GM19463 (cell line): ENCODE data around the gene COL4A2.

Experiments
- ATAC-seq: cut with Tn5 transposase; IDR thresholded peaks from one replicate; pipeline ENCODE4 v1.9.1; 2021; ENCODE audit warnings: mild to moderate bottlenecking, moderate library complexity; ENCODE audit not compliant: unreplicated experiment

The COL4A2 gene

DNA sequence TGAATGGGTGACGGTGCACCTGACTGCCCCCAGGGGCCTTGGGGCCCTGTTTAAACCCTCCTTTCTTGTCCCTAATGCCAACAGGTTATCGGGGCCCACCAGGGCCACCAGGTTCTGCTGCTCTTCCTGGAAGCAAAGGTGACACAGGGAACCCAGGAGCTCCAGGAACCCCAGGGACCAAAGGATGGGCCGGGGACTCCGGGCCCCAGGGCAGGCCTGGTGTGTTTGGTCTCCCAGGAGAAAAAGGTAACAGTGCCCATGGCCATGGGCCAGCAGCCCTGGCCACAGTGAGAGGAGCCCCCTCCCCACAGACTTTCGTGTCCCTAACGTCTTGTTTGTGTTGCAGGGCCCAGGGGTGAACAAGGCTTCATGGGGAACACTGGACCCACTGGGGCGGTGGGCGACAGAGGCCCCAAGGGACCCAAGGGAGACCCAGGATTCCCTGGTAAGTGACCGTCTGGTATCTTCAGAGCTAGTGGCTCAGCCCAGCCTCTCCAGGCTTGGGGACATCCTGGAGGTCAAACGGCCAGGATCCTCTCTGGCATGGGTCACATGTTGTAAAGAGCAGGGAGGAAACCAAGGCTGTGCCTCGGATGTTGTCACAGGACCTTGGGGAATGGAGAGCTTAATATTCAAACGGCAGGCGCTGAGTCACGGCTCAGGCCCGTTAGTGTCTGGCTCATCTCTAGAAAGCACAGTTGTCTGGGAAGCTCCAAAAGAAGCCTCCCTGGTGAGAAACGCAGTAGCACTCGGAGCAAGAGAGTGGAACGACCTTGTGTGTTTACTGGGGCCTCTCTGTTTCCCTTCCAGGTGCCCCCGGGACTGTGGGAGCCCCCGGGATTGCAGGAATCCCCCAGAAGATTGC lies 196.2 kb downstream of the COL4A2 start:
- ATAC-seq = no peak

DNA sequence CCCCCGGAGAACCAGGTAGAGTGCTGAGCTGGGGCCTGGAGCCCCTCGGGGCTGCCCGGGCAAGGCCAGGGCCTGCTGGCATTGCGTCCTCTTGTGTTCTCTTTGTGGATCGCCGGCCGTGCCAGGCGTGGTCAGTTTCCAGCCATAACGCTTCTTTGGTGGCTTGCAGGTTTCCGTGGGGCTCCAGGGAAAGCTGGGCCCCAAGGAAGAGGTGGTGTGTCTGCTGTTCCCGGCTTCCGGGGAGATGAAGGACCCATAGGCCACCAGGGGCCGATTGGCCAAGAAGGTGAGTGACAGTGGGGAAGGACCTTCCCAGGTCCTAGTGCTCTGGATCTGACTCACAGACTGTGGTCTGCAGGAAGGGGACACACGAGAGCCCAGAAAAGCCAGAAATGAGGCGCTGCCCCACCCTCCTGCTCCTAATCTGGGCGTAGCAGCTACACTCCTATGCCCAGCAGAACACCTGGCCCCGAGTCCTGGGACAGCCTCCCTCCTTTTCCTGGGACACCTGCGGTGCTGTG lies 197.0 kb downstream of the COL4A2 start:
- ATAC-seq = no peak

DNA sequence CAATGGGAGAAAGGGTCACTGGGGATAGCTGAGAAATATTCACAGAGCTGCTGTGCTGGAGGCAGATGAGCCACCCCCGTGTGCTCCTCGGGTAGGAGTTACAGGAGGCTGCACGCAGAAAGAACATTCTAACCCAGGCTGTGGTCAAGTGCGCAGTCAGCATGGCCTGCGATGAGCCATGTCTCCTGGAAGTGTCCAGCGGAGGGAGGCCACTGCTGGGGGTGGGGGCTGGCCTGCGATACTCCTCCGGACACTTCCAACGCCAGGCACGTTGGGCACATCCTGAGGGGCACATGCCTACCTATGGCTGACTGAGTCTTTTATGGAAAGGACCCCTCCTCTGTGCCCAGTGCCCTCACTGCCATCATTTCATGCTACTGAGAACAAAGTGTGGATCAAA lies 198.5 kb downstream of the COL4A2 start:
- ATAC-seq = no peak

DNA sequence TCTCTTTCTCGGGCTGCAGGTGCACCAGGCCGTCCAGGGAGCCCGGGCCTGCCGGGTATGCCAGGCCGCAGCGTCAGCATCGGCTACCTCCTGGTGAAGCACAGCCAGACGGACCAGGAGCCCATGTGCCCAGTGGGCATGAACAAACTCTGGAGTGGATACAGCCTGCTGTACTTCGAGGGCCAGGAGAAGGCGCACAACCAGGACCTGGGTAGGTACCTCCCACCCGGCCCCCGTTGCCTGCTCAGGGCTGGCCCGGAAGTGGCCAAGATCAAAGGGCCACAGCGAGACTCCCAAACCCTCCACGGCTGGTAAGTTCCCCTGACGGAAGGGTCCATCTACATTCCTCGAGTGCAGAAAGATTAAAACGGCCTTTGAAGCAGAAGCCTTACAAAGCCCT lies 199.3 kb downstream of the COL4A2 start:
- no peak for ATAC-seq

DNA sequence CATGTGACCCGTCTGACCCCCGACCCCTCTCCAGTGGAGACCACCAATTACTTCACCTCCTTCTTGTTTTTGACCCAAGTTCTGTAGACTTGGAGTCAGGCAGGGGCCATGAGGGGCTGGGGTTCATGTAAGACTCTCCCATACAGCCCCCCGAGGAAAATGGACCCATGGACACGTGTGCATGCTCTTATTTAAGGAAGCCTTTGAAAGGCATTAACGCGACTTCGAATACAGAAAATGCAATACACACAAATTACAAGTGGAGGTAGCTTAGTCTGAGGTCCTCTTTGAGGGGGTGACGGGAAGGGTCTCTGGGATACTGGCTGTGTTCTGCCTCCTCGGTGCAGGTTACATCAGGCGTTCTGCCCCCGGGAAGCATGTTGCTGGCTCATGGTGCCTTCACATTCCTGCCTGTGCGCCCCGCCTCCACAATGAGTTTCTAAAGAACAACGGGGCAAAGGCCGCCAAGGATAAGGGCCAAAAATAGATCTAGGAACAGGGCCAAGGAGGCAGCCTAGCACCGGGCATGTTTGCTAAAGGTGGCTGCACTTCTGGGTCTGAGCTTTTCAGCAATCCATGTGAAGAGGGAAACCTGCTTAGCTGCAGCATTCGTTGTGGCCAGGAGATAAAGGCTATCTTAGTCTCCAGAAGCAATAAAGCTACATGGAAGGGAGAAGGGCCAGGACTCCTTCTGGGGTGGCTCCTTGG lies 199.9 kb downstream of the COL4A2 start:
- no peak for ATAC-seq

DNA sequence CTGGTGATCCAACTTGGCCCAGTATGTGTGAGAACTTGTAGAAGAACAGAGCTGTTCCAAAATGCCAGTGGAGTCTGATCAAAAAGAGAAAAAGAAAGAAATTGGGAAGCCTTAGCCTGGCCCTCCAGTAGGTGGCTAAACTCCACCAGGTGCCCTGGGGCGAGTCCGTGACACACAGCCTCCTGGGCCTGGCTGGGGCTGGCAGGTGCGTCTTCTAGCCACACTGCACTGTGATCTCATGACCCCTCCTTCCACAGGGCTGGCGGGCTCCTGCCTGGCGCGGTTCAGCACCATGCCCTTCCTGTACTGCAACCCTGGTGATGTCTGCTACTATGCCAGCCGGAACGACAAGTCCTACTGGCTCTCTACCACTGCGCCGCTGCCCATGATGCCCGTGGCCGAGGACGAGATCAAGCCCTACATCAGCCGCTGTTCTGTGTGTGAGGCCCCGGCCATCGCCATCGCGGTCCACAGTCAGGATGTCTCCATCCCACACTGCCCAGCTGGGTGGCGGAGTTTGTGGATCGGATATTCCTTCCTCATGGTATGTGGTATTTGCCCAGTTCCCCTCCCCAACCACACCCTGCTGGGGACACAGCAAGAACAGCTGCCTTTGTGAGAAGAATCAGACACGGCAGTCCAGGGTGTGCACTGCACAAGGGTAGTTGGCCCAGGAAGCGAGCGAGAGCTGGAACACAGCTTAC lies 200.7 kb downstream of the COL4A2 start:
- ATAC-seq = no peak

DNA sequence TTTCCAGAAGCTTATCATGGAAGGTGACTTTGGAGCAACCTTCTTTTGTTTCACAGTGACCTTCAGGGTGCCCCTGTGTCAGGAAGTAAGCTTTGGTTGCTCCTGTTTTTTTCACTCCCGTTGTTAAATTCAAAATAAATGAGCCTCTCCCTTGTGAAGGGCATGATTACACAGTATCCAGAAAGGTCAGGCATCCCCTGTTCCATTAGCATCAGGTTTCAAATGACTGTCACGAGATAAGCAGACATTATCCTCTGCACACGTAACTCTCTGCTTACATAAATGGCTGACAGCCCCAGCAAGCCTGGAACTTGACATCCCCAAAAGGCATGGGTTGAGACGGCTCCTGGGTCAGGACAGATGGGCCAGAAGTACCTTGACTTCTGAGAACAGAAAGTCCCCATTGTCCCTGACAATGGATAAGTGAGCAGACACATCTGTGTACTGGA lies 202.4 kb downstream of the COL4A2 start:
- no peak for ATAC-seq

DNA sequence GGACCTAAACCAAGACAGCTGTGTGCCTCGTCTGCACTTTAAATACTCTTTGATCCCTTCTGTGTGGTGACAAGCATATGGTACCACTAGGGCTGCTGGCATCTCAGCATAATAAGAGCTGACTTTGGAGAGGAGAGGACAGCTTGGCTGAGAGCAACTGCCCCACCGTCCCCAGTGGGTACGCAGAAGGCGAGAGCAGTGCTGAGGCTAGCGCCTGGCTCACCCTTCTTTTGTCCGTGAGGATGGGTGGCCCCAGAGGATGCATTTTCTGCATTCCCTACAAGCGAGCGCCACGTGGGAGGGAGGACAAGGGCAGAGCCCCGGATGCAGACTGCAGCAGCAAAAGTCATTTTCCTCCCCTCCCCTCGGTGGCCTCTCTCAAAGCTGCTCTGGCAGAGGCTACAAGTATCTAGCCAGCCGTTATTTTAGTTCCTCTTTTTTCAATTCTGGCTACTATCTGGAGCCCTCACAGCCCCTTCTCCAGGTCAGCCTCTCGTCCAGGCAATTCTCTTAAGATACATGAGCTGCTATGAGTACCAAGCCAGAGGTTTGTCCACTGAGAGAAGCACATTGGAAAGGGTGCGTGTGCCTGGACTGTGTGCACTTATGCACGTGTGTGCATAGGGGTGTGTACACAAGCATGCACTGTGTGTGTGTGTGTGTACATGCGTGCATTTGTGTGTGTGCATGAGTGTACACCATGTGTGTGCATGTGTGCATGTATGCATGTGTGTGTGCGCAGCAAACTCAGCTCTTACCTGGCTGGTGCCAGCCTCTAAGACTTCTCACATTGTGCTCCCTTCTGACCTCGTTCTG lies 203.1 kb downstream of the COL4A2 start:
- ATAC-seq = peak; percentile 65

DNA sequence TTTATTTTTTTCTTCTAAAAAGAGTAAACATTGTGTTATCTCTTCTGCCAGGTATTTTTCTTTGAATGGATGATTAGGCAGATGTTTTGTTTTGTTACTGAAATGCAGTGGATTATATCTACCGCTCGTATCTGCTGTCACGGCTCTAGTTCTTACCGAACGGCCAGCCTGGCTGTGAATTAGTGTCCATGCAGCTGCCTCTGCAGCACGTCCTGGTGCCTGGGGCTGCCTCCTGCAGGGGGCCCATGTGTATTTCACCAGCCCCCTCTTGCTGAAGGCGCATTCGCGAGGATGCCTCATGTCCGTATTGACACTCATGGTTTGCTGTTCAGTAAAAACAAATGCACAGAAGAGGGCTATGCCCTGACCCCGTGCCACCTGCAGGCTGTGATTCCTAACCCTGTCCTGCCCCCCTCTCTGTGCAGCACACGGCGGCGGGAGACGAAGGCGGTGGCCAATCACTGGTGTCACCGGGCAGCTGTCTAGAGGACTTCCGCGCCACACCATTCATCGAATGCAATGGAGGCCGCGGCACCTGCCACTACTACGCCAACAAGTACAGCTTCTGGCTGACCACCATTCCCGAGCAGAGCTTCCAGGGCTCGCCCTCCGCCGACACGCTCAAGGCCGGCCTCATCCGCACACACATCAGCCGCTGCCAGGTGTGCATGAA lies 204.6 kb downstream of the COL4A2 start:
- ATAC-seq = no peak

DNA sequence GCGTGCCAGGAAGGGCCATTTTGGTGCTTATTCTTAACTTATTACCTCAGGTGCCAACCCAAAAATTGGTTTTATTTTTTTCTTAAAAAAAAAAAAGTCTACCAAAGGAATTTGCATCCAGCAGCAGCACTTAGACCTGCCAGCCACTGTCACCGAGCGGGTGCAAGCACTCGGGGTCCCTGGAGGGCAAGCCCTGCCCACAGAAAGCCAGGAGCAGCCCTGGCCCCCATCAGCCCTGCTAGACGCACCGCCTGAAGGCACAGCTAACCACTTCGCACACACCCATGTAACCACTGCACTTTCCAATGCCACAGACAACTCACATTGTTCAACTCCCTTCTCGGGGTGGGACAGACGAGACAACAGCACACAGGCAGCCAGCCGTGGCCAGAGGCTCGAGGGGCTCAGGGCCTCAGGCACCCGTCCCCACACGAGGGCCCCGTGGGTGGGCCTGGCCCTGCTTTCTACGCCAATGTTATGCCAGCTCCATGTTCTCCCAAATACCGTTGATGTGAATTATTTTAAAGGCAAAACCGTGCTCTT lies 205.2 kb downstream of the COL4A2 start:
- ATAC-seq = no peak

DNA sequence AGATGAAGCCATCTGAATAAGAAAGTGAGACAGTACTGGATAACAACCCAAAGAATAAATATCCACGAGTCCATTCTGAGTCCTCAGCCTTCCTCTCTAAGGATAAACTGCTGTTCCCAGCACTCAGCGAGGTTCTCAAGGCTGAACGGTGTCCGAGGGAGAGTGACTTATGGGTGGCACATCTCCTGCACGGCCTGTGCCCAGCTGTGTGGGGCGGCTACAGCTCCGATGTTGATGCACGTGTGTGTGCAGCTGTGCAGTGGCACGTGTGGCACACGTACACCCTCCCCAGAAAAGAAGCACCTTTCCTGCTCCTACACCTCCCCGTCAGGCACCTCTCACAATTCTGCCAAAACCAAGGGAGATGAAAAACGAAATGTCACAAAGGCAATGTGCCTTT lies 209.4 kb downstream of the COL4A2 start:
- no peak for ATAC-seq

DNA sequence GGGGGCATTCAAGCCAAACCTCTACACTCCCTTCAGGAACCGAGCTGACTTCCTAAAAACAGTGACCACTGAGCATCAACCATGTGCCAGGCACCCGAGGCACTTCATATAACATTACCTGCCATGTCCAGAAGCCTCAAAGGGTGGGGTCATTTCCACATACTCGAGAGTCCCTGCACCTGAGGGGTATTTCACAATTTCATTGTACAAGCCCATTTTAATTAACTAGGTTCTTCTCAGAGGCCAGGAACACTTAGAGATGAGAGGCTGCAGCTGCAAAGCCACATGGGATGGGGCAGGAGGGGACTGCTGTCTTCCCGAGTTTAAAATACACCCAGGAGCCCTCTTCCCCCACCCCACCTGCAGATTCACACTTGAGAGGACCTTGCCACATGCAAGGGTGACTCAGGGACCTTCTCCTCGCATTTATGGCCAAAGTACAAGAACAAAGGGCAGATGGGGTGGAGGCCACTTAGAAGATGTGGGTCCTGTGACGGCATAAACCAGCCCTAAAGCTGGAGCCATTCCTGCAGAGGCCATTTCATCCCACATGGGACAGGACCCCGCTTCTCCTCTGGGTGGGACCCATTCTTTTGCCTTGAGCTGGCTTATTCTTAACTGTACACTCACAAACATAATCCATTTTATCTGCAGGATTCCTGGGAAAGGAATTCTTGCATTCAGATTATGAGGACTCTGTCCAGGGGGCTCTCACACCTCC lies 210.6 kb downstream of the COL4A2 start:
- ATAC-seq = no peak

DNA sequence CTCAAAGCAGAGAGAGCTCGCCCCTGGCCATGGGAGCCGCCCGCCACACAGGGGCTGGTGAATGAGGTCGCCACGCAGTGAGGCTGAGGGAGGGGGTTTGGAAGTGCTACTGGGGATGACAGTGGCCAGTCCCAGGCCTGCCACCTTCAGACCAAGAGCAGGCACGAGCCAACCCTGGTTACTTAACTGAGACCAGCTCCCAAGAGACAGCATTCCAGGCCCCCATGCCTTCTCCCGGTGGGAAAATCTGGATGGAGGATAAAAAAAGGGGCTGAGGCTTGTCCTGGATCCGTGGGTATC lies 211.1 kb downstream of the COL4A2 start:
- ATAC-seq = no peak

DNA sequence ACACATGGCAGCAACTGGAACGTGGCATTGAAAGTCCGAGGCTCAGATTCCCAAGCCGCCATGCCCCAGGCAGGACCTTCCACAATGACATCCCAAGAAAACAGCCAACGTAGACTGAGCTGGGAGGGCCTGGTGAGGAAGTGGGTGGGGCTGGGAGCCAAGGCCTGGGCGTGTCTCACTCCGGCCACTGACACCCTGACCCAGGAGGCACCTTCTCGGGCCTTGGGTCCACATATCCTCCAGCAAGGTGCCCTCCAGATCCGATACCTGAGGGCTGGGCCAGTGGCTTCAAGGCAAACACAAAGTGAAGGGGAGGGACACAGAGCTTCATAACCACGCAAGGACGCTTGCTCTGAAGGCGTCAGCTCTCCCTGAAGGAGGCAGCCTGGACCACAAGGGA lies 211.5 kb downstream of the COL4A2 start:
- ATAC-seq = no peak

DNA sequence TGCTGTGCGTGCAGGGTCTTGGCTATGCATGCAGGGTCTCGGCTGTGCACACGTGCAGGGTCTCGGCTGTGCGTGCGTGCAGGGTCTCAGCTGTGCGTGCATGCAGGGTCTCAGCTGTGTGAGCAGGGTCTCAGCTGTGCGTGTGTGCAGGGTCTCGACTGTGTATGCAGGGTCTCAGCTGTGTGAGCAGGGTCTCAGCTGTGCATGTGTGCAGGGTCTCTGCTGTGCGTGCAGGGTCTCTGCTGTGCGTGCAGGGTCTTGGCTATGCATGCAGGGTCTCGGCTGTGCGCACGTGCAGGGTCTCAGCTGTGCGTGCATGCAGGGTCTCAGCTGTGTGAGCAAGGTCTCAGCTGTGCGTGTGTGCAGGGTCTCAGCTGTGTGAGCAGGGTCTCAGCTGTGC lies 212.0 kb downstream of the COL4A2 start:
- ATAC-seq = no peak

DNA sequence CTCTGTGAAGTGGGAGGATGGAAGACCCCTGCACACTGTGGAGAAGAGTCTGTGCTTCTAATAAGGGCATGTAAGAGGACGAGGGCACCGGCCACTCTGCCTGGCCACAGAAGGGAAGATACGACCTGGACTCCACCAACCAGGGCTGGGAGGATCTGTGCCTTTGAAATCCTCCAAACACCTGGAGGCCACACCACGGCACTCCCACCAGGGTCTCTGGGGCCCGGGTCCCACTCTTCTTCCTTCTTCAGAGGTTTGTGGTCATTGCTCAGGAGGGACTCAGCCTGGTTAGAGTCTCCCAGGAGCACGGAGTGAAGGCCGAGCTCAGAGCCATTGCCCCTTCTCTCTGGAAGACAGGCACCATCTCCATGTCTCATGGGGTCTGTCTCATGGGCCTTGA lies 212.4 kb downstream of the COL4A2 start:
- ATAC-seq = no peak

DNA sequence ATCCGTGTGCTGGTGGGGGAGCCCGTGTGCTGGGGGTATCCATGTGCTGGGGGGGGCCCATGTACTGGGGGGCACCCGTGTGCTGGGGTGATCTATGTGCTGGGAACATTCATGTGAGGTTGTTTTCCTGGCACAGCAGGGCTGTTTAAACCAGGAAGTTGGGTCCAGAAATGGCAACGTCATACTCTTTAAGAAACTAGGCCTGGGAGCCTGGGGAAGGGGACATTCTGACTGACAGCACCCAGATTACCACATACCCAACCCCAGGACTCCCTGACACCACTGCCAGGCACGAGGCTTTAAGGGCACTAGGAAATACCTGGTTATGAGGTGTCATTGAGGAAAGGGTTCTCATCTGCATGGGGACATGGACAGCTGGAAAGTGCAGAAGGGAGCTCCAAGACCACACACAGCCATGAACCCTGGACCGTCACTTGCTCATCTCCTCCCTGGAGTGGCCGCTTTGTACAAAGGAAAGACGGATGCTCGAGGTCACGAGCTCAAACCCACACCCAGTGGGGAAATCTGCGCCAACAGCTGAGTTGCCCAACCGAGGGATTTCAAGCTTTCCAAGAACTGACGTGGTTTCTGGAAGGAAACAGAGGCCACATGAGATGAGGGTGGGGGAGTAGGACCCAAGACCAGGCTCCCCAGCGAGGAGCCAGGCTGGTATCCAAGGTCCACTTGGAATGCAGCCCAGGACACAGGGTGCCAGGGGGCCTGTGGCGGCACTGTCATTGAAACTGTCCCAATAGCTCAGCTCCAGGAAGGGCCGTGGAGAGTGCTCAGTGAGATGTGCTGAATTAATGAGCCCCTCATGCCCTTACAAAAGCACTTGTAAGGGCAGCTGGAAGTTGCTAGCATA lies 213.6 kb downstream of the COL4A2 start:
- no peak for ATAC-seq

DNA sequence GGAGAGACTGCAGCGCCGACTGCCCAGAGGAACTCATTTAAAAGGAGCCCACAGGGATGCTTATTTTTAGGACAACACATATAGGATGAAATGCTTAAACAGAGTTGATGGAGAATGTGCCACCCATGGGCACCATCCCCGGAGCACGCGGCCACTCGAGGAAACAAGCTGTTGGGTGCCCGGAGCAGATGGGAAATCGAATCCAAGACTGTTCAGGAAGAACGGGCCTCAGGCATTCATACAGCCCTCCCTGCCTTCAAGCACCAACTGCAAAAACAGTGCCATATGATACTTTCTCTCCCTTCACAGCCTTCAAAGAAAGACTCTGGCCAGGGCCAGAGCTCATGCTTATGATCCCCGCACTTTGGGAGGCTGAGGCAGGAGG lies 214.2 kb downstream of the COL4A2 start:
- ATAC-seq = no peak
